HG02981 (cell line): ENCODE data around the gene DPM2.
A peak's percentile ranks its signal among the peaks of the same experiment; 100 is the strongest.

Source experiments
- ATAC-seq: cut with Tn5 transposase; IDR thresholded peaks from one replicate; pipeline ENCODE4 v1.9.1; 2021; ENCODE audit warnings: mild to moderate bottlenecking, moderate library complexity; ENCODE audit not compliant: unreplicated experiment

Gene DPM2

GRCh38 chr9:127903557-127904475, 33.8 kb downstream of the DPM2 start:
- ATAC-seq = no peak

- ATAC-seq = peak; percentile 61
Observed at GRCh38 chr9:127899128-127899943, 38.3 kb downstream of the DPM2 start, which contains the start of gene ST6GALNAC6. ST6GALNAC6 (minus strand) TSS chr9:127899603; CDS start chr9:127897981, 1,622 bp downstream.

GRCh38 chr9:127898433-127899127, 39.1 kb downstream of the DPM2 start:
- no peak for ATAC-seq

DNA sequence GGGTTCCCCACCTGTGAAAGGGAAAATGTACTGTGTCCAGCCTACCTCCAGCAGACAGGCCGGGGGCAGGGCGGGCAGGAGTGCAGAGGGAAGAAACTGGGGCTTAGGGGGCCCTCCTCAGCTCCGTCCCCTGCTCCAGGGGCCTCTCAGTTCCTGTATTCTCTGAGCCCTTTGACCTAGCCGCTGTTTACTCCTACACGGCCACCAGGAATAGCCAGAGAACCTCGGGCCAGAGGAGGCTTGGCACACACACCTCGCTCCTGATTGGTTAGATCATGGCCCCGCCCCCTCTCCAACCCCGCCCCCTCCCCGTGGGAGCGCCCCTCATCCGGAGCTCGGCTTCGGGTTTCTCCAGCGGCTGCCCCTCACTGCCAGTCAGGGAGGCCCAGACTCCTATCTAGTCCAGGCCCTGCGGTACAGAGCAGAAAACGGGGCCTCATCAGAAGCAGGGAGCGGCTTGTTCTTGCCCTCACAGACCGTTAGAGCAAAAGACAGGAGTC, 40.4 kb downstream of the DPM2 start:
- no peak for ATAC-seq

DNA sequence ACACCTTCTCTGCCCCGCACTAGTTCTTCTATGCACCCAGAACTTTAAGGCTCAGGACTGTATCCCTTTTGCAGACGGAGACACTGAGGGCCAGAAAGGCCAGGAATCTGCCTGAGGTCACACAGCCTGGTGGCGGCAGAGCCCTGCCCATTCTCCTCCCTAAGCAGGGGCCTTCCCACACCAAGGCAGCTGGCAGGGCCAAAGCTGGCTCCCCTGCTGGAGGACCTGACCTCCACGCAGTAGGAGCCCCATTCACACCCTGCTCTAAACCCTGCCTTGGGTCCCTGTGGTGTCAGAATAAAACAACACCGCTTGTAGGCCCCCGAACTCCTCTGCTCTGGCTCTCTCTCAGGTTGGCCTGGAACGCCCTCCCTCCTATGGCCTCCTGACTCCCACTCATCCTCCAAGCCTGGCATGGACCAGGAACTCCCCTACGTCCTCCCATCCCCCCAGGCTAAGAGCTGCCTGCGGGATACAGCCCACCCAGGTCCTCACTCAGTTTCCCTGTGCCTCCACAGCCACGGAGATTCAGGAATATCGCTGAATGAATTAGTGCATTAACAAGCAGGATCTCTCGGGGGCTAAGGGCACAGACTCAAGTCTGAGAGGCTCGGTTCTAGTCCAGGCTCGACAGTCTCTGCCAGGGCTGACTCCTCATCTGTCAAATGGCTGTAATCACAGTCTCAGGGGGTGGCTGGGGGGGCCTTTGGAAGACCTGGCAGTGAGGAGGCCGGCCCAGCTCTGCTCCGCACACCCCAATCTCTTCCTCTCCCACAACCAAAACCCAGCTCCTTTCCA, 41.1 kb downstream of the DPM2 start:
- no peak for ATAC-seq

- ATAC-seq = no peak
Observed at GRCh38 chr9:127895811-127896210, 41.8 kb downstream of the DPM2 start.

DNA sequence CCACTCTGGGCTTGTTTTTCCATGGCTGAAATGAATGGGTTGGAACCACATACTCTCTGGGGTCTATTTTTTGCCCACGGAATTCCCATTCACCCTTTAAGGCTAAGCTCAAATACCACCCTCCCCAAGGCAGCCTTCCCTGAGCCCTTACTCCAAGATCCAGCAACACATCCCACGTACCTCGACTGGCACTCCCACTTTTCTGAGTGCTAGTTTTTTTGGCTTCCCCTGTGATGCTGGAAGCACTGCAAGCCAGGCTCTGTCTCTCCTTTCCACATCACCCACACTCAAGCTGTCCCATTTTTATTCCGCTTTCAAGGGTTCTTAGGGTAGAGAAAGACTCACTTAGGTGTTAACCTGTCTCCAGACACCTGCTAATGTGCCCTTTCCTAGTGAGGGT, 44.3 kb downstream of the DPM2 start:
- ATAC-seq = no peak

GRCh38 chr9:127892831-127893230, 44.8 kb downstream of the DPM2 start:
- no peak for ATAC-seq

GRCh38 chr9:127890053-127890452, 47.6 kb downstream of the DPM2 start:
- ATAC-seq = no peak

- ATAC-seq = no peak
Observed at GRCh38 chr9:127887792-127888191, 49.9 kb downstream of the DPM2 start.

DNA sequence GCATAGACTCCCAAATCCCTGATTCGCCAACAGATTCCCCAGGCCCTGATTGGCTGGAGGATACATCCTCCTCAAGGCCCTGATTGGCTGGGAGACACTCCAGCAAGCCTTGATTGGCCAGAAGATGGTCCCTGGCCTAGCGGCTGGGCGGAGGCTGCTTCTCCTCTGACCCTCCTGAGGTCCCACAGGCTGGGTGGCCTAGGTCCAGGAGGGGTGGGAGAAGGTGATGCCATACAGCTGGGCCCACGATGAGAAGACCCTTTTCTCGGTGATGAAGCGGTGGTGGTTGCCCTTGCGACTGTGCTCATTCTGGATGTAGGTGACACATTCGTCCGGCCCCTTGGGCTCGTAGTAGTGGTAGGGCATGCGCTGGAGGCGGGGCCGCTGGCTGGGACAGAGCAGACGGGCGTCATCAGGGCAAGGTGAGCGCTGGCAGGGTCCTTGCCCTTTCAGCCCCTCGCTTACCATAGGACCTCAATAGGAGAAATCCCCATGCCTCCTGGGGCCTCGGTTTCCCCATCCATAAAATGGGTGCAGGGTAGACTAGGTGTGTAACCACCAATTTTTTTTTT, 51.2 kb downstream of the DPM2 start:
- no peak for ATAC-seq

DNA sequence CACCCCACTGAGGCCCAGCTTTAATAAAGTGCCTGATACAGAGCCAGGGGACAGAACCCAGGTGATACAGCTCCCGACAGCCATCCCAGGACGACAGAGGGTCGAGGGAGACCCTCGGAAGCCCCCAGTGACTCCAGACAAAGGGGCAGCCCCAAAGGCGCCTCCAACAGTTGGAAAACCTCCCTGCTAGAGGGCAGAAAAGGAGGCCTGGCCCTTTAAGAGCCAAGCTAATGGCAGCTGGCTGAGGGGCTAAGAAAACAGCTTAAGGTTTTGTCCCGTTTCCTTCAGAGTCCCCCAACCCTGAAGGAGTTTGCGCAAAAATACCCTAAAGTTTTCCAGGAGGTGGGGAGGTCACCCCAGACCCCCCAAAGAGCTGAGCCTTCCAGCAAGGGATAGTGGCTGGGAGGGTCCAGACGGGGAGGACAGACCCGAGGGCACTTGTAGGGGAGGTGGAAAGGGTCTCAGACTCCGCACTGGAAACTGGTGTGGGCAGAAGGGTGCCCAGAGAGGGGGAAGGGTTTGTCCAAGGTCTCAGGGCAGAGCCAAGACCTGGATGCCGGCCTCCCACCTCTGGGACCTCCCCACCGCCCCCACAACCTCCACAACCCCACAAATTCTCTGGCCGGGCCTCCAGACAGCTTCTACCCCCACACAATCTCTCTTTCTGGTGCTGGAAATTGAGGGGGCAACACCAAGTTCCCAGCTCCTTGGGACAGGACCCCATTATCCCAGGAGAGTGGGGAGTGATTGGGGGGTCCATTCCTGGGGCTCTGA, 52.0 kb downstream of the DPM2 start:
- ATAC-seq = no peak
